ENCODE data around the gene PDIA6.

Gene PDIA6

DNA sequence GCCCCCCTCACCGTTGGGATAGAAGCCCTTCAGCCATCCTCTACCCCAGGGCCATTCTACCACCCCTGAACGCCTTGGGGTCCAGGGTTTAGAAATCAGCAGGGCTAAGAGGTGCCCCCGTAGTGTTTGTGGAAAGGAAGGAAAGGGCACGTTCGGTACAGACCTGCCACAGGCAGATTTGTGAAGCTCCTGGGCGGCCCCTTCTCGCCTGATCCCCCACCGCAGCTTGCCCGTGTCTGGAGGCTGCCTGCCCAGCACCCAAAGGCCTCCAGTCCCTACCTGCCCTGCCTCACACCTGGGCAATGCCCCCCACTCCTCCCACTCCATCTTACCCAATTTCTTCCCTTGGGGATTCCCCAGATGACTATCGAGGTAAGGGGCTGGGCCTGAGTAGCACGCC is 69.9 kb downstream of the PDIA6 start:
- DNase-seq (ENCODE audit: low read depth) = no peak
- TF ChIP-seq, protein P1, sequence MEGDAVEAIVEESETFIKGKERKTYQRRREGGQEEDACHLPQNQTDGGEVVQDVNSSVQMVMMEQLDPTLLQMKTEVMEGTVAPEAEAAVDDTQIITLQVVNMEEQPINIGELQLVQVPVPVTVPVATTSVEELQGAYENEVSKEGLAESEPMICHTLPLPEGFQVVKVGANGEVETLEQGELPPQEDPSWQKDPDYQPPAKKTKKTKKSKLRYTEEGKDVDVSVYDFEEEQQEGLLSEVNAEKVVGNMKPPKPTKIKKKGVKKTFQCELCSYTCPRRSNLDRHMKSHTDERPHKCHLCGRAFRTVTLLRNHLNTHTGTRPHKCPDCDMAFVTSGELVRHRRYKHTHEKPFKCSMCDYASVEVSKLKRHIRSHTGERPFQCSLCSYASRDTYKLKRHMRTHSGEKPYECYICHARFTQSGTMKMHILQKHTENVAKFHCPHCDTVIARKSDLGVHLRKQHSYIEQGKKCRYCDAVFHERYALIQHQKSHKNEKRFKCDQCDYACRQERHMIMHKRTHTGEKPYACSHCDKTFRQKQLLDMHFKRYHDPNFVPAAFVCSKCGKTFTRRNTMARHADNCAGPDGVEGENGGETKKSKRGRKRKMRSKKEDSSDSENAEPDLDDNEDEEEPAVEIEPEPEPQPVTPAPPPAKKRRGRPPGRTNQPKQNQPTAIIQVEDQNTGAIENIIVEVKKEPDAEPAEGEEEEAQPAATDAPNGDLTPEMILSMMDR (IDR thresholded peaks at IDR 0.05; ENCODE audit: control insufficient read depth, extremely low read depth, insufficient read depth) = no peak
- H3K4me3 ChIP-seq (ENCODE audit: low read depth, low read length) = no peak overlapping the region

DNA sequence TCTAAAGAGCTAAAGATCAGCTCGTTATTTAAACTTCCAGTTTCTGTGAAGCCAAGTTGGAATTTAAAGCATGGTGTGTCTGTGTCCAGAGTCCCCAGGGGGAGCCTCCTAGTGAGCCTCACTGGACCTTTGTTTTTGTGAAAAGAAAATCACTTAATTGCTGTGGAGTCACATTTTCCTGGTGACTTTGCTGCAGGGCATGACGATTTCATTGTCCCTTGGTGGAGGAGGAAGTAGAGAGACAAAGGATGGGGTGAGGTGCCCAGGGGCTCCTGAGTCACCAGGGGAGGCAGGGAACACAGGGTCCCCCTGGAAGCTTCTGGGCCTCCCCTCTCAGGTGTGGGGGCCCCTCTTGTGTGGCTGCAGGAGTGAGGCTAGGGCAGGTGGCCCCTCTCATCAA is 71.4 kb downstream of the PDIA6 start:
- no peak overlapping the region for H3K4me3 ChIP-seq (ENCODE audit: low read depth, low read length)
- TF ChIP-seq, protein P1 (IDR thresholded peaks at IDR 0.05; ENCODE audit: control insufficient read depth, extremely low read depth, insufficient read depth) = no peak
- no peak for DNase-seq (ENCODE audit: low read depth)

DNA sequence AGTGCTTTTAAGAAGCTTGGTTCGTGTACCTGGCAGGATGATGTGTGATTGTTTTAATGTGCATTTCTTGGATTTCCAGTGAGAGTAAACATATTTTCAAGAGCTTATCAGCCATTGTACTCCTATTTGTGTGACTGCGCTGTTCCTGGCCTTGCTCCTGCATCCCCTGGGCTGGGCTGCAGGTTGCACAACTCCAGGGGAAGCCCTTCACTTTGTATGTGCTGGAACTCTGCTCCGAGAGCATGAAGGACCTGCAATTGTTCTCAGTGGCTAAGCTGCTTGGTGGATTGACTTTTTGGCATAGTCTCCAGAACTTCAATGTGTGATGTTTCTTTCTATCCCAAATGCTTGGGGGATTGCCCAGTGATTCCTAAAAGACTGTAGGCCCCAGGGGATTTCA is 72.4 kb downstream of the PDIA6 start:
- no peak overlapping the region for H3K4me3 ChIP-seq (ENCODE audit: low read depth, low read length)

DNA sequence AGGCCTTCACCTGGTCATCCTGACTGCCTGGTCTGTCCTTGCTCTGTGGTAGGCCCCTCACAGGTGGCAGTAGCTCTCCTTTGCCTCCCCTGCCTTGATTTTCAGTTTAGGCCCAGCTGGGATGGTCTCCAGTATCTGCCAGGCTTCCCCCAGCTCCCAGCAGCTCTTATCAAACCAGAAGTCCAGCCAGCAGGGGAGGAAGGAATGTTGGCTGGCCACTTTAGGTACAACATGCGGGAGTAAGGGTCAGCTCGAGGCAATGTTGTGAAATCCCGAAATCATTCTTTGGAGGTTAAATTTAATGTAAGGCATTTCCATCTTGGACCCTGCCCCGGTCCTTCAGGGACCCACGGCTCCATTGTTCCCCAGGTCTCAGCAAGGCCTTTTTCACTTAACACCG is 74.4 kb downstream of the PDIA6 start:
- H3K4me3 ChIP-seq (ENCODE audit: low read depth, low read length) = no peak overlapping the region
- no peak for DNase-seq (ENCODE audit: low read depth)
- TF ChIP-seq, protein P1 (IDR thresholded peaks at IDR 0.05; ENCODE audit: control insufficient read depth, extremely low read depth, insufficient read depth) = no peak

More for the DNA sequence above, 72.4 kb downstream of the PDIA6 start:
- no peak for DNase-seq (ENCODE audit: low read depth)
- TF ChIP-seq, protein P1 (IDR thresholded peaks at IDR 0.05; ENCODE audit: control insufficient read depth, extremely low read depth, insufficient read depth) = no peak

DNA sequence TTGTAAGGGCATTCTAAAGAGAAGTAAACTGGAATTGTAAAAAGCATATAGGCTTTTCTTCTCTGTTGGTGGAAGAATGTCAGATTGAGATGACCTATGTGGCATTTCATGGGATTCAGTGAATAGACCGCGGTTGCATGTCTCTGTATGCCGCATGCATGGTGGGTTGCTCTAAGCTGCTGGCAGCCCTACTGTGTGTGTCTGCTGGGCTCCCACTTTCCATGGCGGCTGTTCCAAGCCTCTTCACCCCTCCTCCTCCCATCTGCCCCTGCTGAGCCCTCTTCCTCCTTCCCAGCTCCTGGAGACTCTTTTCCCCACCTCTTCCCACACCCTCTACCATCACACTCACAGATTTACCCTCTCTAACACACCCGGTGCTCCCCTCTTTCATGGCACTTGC is 78.6 kb downstream of the PDIA6 start:
- no peak overlapping the region for H3K4me3 ChIP-seq (ENCODE audit: low read depth, low read length)
- TF ChIP-seq, protein P1 (IDR thresholded peaks at IDR 0.05; ENCODE audit: control insufficient read depth, extremely low read depth, insufficient read depth) = no peak
- DNase-seq (ENCODE audit: low read depth) = no peak

DNA sequence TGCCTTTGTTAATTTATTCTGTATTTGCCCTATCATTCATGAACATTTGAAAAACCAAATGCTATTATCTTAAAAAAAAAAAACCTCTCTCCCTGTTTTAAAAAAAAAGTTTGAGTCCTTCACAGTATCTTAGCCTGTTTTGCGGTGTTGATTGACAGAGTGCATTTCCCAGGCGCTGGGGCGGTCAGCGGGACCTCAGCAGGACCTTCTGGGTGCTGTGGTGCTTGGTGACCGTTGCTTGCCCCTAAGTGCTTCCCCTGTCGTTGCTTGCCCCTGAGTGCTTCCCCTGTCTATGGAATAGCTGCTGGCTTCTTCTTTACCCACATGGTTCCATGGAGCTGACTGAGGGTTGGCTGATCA is 79.0 kb downstream of the PDIA6 start:
- no peak overlapping the region for H3K4me3 ChIP-seq (ENCODE audit: low read depth, low read length)
- no peak for DNase-seq (ENCODE audit: low read depth)
- TF ChIP-seq, protein P1 (IDR thresholded peaks at IDR 0.05; ENCODE audit: control insufficient read depth, extremely low read depth, insufficient read depth) = no peak

Data from LNCaP clone FGC (cell line).